AG09319 (cell line): ENCODE results near the gene TTLL11.

Experiments
- DNase-seq: peaks from one replicate; pipeline ENCODE4 v3.0.0-alpha.2; 2010; ENCODE audit warnings: low read depth; ENCODE audit errors: extremely low read depth
- TF ChIP-seq, protein P1 (sequence below): IDR thresholded peaks from 2 replicates; pipeline ENCODE4 v1.5.1; 2011; ENCODE audit warnings: low read depth, mild to moderate bottlenecking, inconsistent platforms, low read length, moderate library complexity

TTLL11 gene

DNA sequence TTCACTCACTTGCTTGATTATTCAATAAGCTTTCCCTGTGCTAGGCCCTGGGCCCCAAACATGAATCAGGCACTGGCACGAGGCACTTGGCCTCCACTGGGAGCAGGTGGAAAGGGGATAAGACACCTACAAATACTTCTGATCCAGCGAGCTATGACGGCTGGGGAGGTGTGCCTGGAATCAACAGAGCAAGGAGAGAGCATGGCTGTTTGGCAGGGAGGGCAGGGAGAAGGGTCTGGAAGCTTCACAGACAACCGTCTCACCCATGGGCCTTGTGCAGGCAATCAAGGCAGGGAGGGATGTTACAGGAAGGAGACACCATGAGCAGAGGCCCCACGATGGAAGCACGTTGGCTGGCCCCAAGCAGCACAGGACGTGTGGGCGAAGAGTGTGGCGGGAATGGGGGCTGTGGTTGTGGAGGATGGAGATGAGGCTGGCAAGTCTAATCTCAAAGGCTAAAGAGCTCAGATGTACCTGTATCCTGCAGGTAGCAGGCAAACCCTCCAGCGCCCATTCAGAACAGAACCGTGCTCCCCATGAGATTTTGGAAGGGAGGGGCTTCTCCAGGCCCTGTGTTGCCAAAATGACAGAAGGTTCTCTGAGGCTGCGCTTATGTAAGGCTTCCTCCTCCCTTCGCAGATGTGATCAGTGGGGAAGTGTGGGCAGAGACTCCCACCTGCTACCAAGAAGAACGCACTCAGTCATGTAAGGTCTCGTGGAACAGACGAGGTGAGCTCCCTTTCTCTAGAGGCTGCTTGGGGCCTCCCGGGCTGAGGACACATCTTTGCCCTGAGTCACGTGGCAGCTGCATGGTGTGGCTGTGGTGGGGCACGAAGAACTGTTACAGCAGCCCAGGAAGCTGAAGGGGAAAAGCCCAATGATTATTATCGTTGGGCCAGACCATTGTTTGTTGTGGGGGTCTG lies 252.0 kb downstream of the TTLL11 start:
- TF ChIP-seq, protein P1, sequence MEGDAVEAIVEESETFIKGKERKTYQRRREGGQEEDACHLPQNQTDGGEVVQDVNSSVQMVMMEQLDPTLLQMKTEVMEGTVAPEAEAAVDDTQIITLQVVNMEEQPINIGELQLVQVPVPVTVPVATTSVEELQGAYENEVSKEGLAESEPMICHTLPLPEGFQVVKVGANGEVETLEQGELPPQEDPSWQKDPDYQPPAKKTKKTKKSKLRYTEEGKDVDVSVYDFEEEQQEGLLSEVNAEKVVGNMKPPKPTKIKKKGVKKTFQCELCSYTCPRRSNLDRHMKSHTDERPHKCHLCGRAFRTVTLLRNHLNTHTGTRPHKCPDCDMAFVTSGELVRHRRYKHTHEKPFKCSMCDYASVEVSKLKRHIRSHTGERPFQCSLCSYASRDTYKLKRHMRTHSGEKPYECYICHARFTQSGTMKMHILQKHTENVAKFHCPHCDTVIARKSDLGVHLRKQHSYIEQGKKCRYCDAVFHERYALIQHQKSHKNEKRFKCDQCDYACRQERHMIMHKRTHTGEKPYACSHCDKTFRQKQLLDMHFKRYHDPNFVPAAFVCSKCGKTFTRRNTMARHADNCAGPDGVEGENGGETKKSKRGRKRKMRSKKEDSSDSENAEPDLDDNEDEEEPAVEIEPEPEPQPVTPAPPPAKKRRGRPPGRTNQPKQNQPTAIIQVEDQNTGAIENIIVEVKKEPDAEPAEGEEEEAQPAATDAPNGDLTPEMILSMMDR = no peak
- DNase-seq = no peak

DNA sequence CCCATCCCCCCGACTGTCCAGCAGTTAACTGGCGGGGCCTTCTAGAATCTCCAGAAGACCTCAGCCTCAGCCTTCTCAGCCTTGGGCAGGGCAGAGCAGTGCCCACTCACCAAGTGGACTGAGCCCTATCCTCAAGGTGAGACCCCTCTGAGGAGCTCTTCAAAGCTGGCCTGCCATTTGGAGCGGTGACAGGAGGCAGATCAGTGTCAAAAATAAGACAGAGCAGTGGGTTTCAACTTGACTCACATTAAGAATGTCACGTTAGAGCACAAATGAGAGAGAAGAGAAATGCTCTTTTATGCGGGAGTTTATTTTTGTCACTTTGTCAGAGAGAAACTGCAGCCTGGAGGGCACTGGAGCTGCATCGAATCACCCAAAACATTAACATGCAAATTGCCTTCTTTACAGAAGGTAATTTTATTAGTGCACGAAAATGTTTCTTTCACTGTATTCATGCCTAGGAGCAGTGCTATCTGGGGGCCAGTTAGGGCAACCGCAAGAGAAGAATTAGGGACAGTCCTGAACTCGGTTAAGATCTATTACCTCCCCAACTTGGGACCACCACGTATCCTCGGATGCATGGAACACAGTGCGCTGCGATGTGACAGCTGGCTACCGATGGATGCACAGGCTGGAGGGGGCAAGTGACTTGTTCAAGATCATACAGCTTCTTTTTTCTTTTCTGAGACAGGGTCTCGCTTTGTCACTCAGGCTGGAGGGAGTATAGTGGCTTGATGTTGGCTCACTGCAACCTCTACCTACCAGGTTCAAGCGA lies 253.2 kb downstream of the TTLL11 start:
- TF ChIP-seq, protein P1 = no peak
- DNase-seq = no peak

DNA sequence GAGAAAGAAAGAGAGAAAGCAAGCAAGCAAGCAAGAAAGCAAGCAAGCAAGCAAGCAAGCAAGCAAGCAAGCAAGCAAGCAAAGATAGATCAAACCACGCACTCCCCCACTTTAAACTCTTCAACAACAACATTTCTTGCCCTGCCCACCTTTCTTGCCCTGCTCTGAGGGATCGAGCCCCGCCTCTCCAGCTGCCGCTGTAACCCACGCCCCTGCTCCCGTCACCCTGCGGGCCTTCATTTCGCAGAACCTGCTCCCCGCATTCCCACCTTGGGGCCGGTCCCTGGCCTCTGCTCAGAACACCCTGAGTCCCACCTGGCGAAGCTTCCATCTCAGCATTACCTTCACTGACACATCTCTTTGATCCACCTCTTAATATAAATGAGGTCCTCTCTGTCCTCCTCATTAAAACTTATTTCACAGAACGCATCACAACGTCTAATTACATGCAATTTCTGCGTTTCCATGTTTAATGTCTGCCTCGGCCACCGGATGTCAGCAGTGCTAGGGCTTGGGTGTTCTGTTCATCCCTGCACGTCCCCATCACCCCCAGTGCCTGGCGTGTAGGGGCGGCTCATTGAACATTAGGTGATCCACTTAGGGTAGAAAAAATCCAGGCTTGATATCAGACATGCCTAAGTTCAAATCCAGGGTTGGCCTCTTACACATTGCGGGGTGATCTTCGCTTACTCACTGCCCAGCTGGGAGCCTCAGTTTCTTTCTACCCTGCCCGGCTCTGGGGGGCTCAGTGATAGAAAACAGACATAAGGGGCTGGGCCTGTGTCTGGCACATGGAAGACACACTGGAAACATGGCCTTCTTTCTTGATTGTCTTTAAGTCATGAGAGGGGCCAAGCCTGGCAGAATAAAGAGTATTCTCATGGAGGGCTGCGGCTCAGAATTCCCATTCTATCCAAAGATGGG lies 254.1 kb downstream of the TTLL11 start:
- TF ChIP-seq, protein P1 = no peak
- no peak for DNase-seq

DNA sequence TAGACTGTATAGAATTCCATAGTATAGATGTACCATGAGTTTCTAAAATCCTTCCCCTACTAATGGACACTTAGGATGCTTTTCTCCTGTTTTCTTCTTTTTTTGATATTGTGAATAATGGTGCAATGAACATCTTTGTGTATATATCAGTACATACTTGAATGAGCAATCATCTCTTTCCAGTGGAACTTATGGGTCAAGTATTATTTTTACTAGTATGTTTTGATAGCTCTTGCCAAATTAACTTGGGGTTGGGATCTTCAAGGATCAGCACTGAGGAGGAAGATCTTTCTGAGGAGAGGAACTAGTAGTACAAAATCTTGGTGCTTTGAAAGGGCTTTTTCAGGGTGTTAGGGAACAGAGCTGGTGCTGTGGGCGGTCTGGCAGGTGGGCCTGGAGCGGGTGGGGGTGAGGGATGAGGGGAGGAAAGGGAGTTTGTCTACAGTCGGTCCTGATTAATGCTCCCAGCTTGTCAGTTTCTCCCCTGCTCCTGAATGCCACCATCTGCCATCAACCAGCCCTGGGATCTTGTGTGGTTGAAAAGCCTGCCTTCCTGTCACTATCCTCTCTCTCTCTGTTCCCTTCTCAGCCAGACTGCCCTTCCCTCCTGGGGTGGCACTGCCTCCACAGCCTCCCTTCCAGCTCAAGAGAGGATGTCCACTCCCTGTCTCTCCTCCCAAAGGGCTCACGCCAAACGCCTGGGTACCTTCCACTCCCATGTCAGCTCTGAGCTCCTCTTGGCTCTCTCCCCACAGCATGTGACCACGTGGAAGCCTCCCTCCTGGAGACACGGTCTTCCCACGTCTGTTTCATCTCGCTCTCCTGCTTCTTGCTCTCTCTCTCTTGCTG lies 255.8 kb downstream of the TTLL11 start:
- no peak for DNase-seq
- TF ChIP-seq, protein P1 = no peak

DNA sequence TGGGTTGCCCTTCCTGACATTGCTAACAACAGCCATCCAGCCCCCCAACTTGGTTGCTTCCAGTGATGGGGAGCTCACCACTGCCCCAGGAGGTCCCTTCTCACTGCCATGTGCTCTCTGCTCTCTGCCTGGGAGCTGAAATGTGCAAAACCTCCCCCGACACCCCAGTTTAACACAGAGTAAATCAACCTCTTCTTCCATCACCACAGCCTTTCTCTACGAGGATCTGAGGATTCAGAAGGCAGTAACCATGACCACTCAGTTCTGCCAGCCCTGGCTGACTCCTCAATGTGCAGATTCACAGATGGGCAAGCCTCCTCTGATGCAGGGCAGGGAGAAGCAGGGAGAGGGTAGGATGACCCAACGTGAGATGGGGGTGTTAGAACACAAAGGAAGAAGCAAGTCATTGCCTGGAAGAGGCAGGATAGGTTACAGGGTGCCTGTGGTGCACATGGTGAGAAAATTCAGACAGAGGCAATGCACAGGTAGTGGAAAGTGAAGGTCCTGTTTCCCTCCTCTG lies 256.7 kb downstream of the TTLL11 start:
- TF ChIP-seq, protein P1 = no peak
- no peak for DNase-seq
